ENCODE data around the gene FOXN3.

GRCh38 chr14:89442280-89442679 lies 25.2 kb upstream of the FOXN3 start:
- no peak for TF ChIP-seq POLR2A (IDR thresholded peaks at IDR 0.05)
- no peak for TF ChIP-seq CTCF (IDR thresholded peaks at IDR 0.05)
- TF ChIP-seq POLR2AphosphoS5 (IDR thresholded peaks at IDR 0.05) = no peak
